HEK293T (cell line): Measurements from ENCODE around the gene ZCCHC7.

Source experiments
- BHLHE40 ChIP-seq: fragments of 450-650 bp; IDR thresholded peaks from 2 replicates; pipeline ENCODE4 v1.6.1; 2016; ENCODE audit warnings: mild to moderate bottlenecking, moderate library complexity, borderline replicate concordance
- CTBP1 ChIP-seq: fragments of 450-650 bp; IDR thresholded peaks from 2 replicates; pipeline ENCODE4 v1.6.1; 2016; ENCODE audit warnings: borderline replicate concordance
- ELF4 ChIP-seq: fragments of 450-650 bp; IDR thresholded peaks from 2 replicates; pipeline ENCODE4 v1.6.1; 2017; ENCODE audit warnings: antibody characterized with exemption
- FOXM1 ChIP-seq: fragments of 450-650 bp; IDR thresholded peaks from 2 replicates; pipeline ENCODE4 v1.6.1; 2017; ENCODE audit warnings: mild to moderate bottlenecking, borderline replicate concordance
- HDGF ChIP-seq: fragments of 450-650 bp; IDR thresholded peaks from 2 replicates; pipeline ENCODE4 v1.6.1; 2017; ENCODE audit warnings: antibody characterized with exemption, borderline replicate concordance
- L3MBTL2 ChIP-seq: fragments of 450-650 bp; conservative IDR thresholded peaks from 2 replicates; pipeline ENCODE4 v1.6.1; 2016; ENCODE audit warnings: mild to moderate bottlenecking
- LEF1 ChIP-seq: fragments of 450-650 bp; IDR thresholded peaks from 2 replicates; pipeline ENCODE4 v1.6.1; 2017; ENCODE audit warnings: mild to moderate bottlenecking, borderline replicate concordance
- NFRKB ChIP-seq: fragments of 450-650 bp; IDR thresholded peaks from 2 replicates; pipeline ENCODE4 v1.6.1; 2016; ENCODE audit warnings: mild to moderate bottlenecking, moderate library complexity
- SP1 ChIP-seq: fragments of 450-650 bp; IDR thresholded peaks from 2 replicates; pipeline ENCODE4 v1.6.1; 2017
- SUZ12 ChIP-seq: fragments of 450-650 bp; IDR thresholded peaks from 2 replicates; pipeline ENCODE4 v1.6.1; 2016; ENCODE audit warnings: mild to moderate bottlenecking
- TARDBP ChIP-seq: fragments of 450-650 bp; IDR thresholded peaks from 2 replicates; pipeline ENCODE4 v1.6.1; 2016
- ZNF384 ChIP-seq: fragments of 450-650 bp; IDR thresholded peaks from 2 replicates; pipeline ENCODE4 v1.6.1; 2016

DNA sequence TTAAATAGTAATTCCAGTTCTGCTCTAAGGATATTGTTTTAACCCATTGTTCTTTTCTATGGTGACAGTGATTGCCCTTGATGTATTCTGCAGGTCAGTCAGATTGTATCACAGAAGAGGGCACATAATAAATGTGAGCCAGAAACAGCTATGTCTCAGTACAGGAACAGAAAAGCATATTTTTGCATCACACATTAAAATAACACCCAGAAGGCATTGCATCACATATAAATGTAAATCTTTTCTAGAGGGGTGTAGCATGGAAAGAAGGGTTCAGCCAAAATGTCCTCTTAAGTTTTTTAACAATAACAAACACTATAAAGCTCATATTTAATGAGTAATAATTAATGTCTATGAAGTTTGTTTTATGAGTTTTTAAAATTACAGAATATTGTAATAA is 30.0 kb downstream of the ZCCHC7 start:
- TF ChIP-seq HDGF (no peak), CTBP1 (no peak), SP1 (no peak), L3MBTL2 (no peak), BHLHE40 (no peak), ZNF384 (no peak), FOXM1 (no peak), SUZ12 (no peak), ELF4 (no peak), NFRKB (no peak), TARDBP (no peak), LEF1 (no peak)
